GM19438 (cell line): Measurements from ENCODE around the gene NELFE.
"Not testable (repeated sequence)": the region's sequence is repeated elsewhere in the genome, so short reads cannot be mapped to it uniquely, and the experiment has no call there.

Source experiments
- ATAC-seq: cut with Tn5 transposase; IDR thresholded peaks from one replicate; pipeline ENCODE4 v1.9.1; 2021; ENCODE audit warnings: low read depth; ENCODE audit not compliant: unreplicated experiment

Gene NELFE

DNA sequence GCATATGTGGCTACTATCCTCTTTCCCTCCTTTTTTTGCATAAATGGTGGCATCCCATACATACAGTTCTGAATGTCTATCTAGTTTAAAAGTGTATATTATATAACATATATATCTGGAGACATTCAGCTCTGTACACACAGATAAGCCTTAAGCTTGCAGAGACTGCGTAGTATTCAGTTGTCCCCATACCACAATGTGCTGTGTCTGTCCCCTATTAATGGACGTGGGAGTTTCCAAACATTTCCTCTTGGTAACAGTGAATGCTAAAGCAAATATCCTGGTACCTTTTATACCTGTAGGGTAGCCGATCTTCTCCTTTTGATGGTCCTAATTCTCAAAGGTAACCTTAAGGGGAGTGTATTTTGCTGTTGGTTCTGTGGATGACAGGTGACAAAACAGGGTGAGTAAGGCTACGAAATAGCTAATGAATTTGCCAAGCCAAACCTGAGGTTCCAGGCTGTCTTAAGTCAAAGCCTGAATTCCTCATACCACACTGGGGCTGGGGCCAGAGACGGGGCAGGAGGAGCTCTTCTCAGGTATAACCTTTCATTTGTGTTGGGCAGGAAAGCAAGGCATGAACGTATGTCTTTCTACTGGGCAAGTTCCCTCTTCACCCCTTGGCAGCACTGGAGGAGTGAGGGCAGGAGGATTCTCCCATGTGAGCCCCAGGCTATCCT is 39.0 kb downstream of the NELFE start:
- ATAC-seq, result no peak

DNA sequence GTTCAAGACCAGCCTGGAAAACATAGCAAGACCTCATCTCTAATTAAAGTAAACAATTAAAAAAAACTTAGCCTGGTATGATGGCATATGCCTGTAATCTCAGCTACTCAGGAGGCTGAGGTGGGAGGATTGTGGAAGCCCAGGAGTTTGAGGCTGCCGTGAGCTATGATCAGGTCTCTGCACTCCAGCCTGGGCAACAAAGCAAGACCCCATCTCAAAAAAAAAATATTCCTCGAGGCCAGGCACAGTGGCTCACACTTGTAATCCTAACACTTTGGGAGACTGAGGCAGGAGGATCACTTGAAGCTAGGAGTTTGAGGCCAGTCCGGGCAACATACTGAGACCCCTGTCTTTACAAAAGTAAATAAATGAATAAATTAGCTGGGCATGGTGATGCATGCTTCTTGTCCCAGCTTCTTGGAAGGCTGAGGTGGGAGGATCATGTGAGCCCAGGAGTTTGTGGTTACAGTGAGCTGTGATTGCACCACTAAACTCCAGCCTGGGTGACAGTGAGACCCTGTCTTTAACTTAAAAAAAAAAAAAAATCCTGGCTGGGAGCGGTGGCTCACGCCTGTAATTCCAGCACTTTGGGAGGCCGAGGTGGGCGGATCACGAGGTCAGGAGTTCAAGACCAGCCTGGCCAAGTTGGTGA is 40.6 kb downstream of the NELFE start:
- ATAC-seq, result no peak

DNA sequence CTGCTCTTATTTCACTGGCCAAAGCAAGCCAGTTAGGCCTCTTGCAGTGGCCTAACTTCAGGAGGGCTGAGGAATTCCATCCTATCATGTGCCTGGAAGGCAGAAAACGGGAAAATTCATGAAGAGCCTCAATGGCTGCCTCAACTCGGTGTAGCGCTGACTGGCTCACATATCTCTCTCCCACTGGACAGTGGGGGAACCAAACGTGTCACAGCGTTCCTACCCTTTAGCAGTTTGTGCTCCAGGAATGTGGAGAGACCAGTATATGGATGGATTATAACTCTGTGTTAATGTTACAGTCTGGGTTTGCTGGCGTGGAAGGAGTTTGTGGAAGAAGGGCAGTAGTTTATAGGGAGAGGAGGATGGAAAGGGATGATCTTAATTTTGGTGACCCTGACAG is 43.0 kb downstream of the NELFE start:
- ATAC-seq, result no peak

DNA sequence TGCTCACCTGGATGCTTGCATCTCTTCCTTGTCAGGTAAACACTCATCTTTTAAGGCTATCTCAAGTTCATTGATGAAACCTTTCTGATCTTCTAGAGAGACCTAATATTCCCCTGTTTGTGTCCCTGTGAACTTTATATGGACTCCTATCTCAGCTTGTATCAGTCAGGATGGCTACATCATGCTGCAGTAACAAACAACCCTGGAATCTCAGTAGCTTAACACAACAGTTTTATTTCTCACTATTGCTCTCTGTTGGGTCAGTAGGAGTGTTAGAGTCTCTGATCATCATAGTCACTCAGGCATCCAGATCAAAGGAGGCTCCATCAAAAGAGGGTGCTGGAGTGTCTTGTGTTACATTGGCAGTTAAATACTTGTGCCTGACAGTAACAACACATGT is 43.4 kb downstream of the NELFE start:
- no peak for ATAC-seq

DNA sequence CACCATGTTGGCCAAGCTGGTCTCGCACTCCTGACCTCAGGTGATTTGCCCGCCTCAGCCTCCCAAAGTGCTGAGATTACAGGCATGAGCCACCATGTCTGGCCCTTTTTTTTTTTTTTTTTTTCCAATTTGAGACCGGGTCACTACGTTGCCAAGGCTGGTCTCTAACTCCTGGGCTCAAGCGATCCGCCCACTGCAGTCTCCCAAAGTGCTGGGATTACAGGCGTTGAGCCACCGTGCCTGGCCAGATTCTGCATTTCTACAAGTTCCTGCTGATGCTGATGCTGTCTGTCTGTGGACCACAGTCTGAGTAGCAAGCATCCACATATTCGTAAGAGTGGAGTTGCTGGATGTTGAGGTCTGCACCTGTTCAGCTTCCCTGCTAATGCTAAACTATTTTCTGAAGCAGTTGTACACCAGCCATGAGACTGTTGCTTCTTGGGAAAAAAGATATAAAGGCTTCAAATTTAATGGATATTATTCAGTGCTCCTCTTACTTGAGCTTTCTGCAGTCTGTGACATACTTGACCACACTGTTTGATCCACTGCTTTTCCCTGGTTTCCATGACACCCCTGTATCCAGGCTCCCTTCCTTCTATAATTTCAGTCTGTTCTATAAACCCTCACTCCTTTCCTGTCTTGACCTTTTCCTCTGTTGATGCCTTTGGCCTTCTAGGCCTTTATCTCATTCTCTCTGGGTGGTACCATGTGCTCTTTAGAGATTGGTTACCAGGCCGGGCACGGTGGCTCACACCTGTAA is 46.8 kb downstream of the NELFE start:
- ATAC-seq, result no peak

DNA sequence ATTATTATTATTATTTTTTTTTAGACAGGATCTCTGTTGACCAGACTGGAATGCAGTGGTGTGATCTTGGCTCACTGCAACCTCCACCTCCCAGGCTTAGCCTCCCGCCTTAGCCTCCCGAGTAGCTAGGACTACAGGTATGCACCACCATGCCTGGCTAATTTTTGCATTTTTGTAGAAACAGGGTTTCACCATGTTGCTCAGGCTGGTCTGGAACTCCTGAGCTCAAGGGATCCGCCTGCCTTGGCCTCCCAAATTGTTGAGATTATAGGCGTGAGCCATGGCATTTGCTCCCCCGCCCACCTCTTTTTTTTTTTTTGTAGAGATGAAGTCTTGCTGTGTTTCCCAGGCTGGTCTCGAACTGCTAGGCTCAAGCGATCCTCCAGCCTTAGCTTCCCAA is 49.5 kb downstream of the NELFE start:
- ATAC-seq, result not testable (repeated sequence)

DNA sequence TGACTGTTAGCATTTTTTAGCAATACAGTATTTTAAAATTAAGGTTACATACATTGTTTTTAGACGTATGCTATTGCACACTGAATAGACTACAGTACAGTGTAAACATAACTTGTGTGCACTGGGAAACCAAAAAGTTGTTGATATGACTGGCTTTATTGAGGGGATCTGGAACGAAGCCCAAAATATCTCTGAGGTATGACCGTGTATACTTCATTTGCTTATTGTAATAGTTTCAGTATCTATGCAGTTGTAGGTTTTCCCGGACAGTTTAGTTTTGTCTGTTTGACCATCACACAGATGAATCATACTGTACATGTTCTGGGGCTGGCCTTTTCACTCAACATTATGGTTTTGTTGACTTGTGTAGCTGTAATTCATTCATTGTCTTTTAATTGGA is 50.0 kb downstream of the NELFE start:
- peak; percentile 47 for ATAC-seq

DNA sequence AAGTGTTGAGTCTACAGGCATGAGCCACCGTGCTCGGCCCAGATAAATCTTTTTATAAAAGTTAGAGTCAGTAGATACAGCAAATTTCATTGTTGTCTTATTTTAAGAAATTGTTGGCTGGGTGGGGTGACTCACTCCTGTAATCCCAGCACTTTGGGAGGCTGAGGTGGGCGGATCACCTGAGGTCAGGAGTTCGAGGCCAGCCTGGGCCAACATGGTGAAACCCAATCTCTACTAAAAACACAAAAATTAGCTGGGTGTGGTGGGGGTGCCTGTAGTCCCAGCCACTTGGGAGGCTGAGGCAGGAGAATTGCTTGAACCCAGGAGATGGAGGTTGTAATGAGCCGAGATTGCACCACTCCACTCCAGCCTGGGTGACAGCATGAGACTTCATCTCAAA is 50.5 kb downstream of the NELFE start:
- ATAC-seq, result not testable (repeated sequence)

DNA sequence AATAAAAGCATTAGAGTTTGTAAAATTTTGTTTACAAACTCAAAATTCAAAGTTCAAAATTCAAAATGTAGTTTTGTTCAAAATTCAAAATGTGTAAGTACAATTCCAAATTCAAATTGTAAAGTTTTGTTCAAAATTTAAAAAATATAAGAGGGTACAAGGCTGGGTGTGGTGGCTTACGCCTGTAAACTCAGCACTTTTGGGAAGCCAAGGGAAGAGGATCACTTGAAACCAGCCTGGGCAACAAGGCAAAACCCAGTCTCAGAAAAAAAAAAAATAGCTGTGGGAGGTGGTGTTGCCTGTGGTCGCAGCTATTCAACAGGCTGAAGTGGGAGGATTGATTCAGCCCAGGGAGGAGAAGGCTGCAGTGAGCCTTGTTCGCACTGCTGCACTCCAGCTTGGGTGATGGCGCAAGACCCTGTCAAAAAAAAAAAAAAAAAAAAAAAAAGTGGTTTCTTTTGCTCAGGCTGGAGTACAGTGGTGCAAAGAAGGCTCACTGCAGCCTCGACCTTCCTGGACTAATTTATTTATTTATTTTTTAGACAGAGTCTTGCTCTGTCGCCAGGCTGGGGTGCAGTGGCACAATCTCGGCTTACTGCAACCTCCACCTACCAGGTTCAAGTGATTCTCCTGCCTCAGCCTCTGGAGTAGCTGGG is 51.5 kb downstream of the NELFE start:
- ATAC-seq, result no peak

DNA sequence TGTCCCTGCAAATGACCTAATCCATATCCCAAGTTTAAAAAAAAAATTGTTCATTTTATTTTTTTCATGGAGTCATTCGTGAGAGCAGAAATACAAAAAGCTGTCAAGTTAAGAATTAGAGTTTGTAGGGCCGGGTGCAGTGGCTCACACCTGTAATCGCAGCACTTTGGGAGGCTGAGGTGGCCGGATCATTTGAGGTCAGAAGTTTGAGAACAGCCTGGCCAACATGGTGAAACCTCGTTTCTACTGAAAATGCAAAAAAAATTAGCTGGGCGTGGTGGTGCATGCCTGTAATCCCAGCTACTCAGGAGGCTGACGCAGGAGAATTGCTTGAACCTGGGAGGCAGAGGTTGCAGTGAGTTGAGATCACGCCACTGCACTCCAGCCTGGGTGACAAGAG is 52.0 kb downstream of the NELFE start:
- not testable (repeated sequence) for ATAC-seq

DNA sequence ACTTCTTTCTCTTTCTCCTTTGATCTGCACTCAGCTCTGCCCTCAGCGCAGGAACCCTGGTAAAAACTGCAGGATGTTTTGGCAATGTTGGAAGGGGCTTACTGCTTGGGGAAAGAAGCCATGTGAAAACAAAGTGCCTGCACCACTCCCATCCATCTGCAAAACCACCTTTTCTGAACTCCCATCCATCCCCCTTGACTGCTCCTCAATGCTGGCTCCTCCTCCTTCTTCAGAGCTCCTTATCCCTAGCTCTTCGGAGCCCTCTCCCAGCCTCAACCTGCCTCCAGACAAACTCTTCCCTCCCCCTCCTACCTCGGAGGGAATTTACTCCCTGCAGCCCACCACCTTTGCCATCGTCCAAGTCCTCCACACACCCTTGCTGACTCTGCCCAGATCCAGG is 52.6 kb downstream of the NELFE start:
- ATAC-seq, result no peak

DNA sequence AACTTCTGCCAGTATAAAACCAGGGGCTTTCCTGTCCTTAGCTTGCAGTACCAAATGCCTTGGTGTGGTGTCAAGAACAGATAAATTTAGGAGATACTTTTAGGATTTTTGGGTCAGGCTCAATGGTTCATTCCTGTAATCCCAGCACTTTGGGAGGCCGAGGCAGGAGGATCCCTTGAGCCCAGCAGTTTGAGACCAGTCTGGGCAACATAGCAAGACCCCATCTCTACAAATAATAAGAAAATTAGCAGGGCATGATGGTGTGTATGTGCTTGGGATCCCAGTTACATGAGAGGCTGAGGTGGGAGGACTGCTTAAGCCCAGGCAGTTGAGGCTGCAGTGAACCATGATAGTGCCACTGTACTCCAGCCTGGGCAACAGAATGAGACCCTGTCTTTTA is 53.7 kb downstream of the NELFE start:
- no peak for ATAC-seq

DNA sequence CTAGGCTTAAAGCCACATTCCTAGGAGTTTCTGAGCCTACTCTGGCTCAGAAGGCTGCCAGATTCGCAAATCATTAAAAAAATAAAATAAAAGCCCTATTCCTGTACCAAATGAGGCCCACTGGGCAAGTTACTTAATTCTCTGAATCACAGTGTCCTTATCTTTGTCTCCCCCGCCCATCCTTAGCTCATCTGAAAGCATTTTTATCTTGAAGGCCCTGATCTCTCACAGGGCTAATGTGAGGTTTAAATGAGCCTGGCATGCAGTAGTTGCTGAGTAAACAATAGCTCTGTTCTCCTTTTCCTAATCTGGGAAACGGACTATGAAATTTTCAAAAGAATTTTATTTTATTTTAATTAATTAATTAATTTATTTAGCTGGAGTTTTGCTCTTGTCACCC is 54.8 kb downstream of the NELFE start:
- no peak for ATAC-seq
